ENCODE data around the gene LDHD. TPM values are rescaled to one million over a fixed set of nuclear protein-coding genes. Genes with fewer than 3 reads are reported as not detected.
A peak's percentile ranks its signal among the peaks of the same experiment; 100 is the strongest.

The LDHD gene
- total and polyA plus RNA-seq, 2 of the 8 experiments (the other 6 are each of a cell fraction or from before 2014, with no cell fraction given): 14.9 to 18.2 TPM

DNA sequence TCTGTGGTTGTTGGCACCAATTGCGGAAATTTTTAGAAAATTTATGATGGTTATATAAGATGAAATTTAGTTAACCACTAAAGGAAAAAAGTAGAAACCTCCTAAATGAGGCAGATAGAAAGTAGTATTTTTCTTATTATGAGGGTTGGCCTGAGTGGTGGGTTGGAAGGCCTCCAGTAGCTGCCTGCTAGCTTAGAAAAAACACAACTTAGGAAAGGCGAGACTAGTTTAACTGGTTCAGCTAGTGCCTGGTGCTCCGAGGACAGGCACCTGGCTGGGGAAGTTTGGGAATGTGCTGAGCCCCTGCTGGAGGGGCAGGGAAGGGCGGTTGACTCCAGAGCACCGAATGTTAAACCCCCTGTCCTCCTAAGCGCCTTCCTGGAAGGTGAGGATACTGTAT lies 19.9 kb downstream of the LDHD start (continued):
- TF ChIP-seq, protein P1, sequence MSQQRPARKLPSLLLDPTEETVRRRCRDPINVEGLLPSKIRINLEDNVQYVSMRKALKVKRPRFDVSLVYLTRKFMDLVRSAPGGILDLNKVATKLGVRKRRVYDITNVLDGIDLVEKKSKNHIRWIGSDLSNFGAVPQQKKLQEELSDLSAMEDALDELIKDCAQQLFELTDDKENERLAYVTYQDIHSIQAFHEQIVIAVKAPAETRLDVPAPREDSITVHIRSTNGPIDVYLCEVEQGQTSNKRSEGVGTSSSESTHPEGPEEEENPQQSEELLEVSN (IDR thresholded peaks at IDR 0.05): 0 out of 2 replicates have a peak, but pooled peaks have one; percentile 22
- TF ChIP-seq SP1 (IDR thresholded peaks at IDR 0.05; ENCODE audit: low read depth, low read length): peak; percentile 86
- no peak for TF ChIP-seq RBBP5 (IDR thresholded peaks at IDR 0.05; ENCODE audit: borderline replicate concordance, low read depth, low read length)
- peak; percentile 96 for TF ChIP-seq TCF12 (IDR thresholded peaks at IDR 0.05; ENCODE audit: low read depth, low read length)
- no peak for TF ChIP-seq MAFK (IDR thresholded peaks at IDR 0.05; ENCODE audit: low read depth, low read length)

Measured in H1 (cell line).